ENCODE measurements around the gene TMX2. TPM values are rescaled to one million over a fixed set of nuclear protein-coding genes. Genes with fewer than 3 reads are reported as not detected.
"Not testable (repeated sequence)": the region's sequence is repeated elsewhere in the genome, so short reads cannot be mapped to it uniquely, and the experiment has no call there.

The TMX2 gene
- total RNA-seq, 1 experiment from 2014 or later: 138 TPM

- no TSS peak for BruUV-seq (replicated peaks)
- H3K36me3 ChIP-seq (ENCODE audit: low read depth): peaks cover 53% of the 10 kb centered on the region
- intact Hi-C loops (cut with micrococcal nuclease; ENCODE audit: unreplicated experiment): loop anchor here (5.0 kb wide), 1 partner anchor 137 kb away; no protein-coding TSS in a partner anchor
These were observed 31.9 kb upstream of the TMX2 start for GRCh38 chr11:57680552-57680874.

GRCh38 chr11:57681168-57681567 lies 31.2 kb upstream of the TMX2 start:
- CTCF ChIA-PET: no interaction called here
- Histone ChIP-seq H2AFZ (no peak overlapping the region), H3K4me2 (peak overlapping the region; percentile 55; the same call in 1 of the 2 replicates), H3K27me3 (ENCODE audit: insufficient read depth, low read depth) (no peaks in the 10 kb centered on the region), H3K79me2 (ENCODE audit: low read depth) (peaks cover 84% of the 10 kb centered on the region), H4K20me1 (ENCODE audit: insufficient read depth) (peaks cover 56% of the 10 kb centered on the region), H3F3A (ENCODE audit: insufficient read depth, low read depth) (peaks cover 33% of the 10 kb centered on the region), H3K36me3 (ENCODE audit: low read depth) (peaks cover 49% of the 10 kb centered on the region), H3K4me3 (no peak overlapping the region), H3K27ac (peak overlapping the region; percentile 81), H3K9me2 (ENCODE audit: insufficient read depth) (no peaks in the 10 kb centered on the region), H3K4me1 (replicated peaks; ENCODE audit: insufficient read depth) (peaks cover 30% of the 10 kb centered on the region), H3K9me3 (ENCODE audit: insufficient read depth, low read depth) (no peaks in the 10 kb centered on the region)
- POLR2A ChIA-PET (ENCODE audit: unreplicated experiment): no interaction called here
- intact Hi-C loops (cut with micrococcal nuclease; ENCODE audit: unreplicated experiment): loop anchor here (5.0 kb wide), 1 partner anchor 136 kb away; no protein-coding TSS in a partner anchor
- no TSS peak for BruUV-seq (replicated peaks)
- TF ChIP-seq CTCF (conservative IDR thresholded peaks at IDR 0.05) (no peak), EZH2 (IDR thresholded peaks at IDR 0.05; ENCODE audit: low read depth) (no peak)
- DNase-seq: no peak

More at GRCh38 chr11:57680552-57680874, 31.9 kb upstream of the TMX2 start:
- peaks cover 55% of the 10 kb centered on the region for H4K20me1 ChIP-seq (ENCODE audit: insufficient read depth)
- no peaks in the 10 kb centered on the region for H3K27me3 ChIP-seq (ENCODE audit: insufficient read depth, low read depth)
- TF ChIP-seq EZH2 (IDR thresholded peaks at IDR 0.05; ENCODE audit: low read depth) (no peak), CTCF (conservative IDR thresholded peaks at IDR 0.05) (no peak)
- H3K79me2 ChIP-seq (ENCODE audit: low read depth): peaks cover 87% of the 10 kb centered on the region
- POLR2A ChIA-PET (ENCODE audit: unreplicated experiment): no interaction called here
- H3K4me3 ChIP-seq: no peak overlapping the region; the same call in 1 of the 2 replicates
- peak; percentile 48 to 89 for DNase-seq
- H3F3A ChIP-seq (ENCODE audit: insufficient read depth, low read depth): peaks cover 35% of the 10 kb centered on the region
- peak overlapping the region; percentile 55 for H3K4me2 ChIP-seq
- peak overlapping the region; percentile 81 for H3K27ac ChIP-seq
- CTCF ChIA-PET: interaction anchor here (0.6 kb wide), 1 partner anchor 222 kb away, joined by 4 read pairs; no protein-coding TSS in a partner anchor
- H3K9me3 ChIP-seq (ENCODE audit: insufficient read depth, low read depth): no peaks in the 10 kb centered on the region
- peaks cover 35% of the 10 kb centered on the region for H3K4me1 ChIP-seq (replicated peaks; ENCODE audit: insufficient read depth)
- no peak overlapping the region for H2AFZ ChIP-seq
- H3K9me2 ChIP-seq (ENCODE audit: insufficient read depth): no peaks in the 10 kb centered on the region

- H3K4me1 ChIP-seq (replicated peaks; ENCODE audit: insufficient read depth); H2AFZ ChIP-seq; DNase-seq; H3K4me3 ChIP-seq; CTCF ChIA-PET; POLR2A ChIA-PET (ENCODE audit: unreplicated experiment); BruUV-seq (replicated peaks); H3K27me3 ChIP-seq (ENCODE audit: insufficient read depth, low read depth); H3K9me2 ChIP-seq (ENCODE audit: insufficient read depth); H3K4me2 ChIP-seq; intact Hi-C loops (cut with micrococcal nuclease; ENCODE audit: unreplicated experiment); H3K27ac ChIP-seq; H3K9me3 ChIP-seq (ENCODE audit: insufficient read depth, low read depth): not testable (repeated sequence)
- Histone ChIP-seq H3K36me3 (ENCODE audit: low read depth) (peaks cover 39% of the 10 kb centered on the region), H3F3A (ENCODE audit: insufficient read depth, low read depth) (peaks cover 21% of the 10 kb centered on the region), H3K79me2 (ENCODE audit: low read depth) (peaks cover 16% of the 10 kb centered on the region), H4K20me1 (ENCODE audit: insufficient read depth) (peaks cover 44% of the 10 kb centered on the region)
These were observed 21.9 kb upstream of the TMX2 start for GRCh38 chr11:57690474-57690873.

GRCh38 chr11:57698843-57699365 lies 13.5 kb upstream of the TMX2 start:
- H3K4me1 ChIP-seq (replicated peaks; ENCODE audit: insufficient read depth): no peaks in the 10 kb centered on the region
- no peak overlapping the region for H2AFZ ChIP-seq
- no peak for DNase-seq
- H3K79me2 ChIP-seq (ENCODE audit: low read depth): no peaks in the 10 kb centered on the region
- H3K4me3 ChIP-seq: no peak overlapping the region
- peaks cover 5% of the 10 kb centered on the region; the same call in 1 of the 2 replicates for H4K20me1 ChIP-seq (ENCODE audit: insufficient read depth)
- no TSS peak for BruUV-seq (replicated peaks)
- no peaks in the 10 kb centered on the region for H3K27me3 ChIP-seq (ENCODE audit: insufficient read depth, low read depth)
- no peak overlapping the region for H3K27ac ChIP-seq
- CTCF ChIA-PET: no interaction called here
- no peaks in the 10 kb centered on the region for H3K9me2 ChIP-seq (ENCODE audit: insufficient read depth)
- POLR2A ChIA-PET (ENCODE audit: unreplicated experiment): no interaction called here
- no peak overlapping the region for H3K4me2 ChIP-seq
- TF ChIP-seq CTCF (conservative IDR thresholded peaks at IDR 0.05): no peak
- TF ChIP-seq EZH2 (IDR thresholded peaks at IDR 0.05; ENCODE audit: low read depth): no peak
- peaks cover 47% of the 10 kb centered on the region for H3K36me3 ChIP-seq (ENCODE audit: low read depth)
- no peaks in the 10 kb centered on the region for H3K9me3 ChIP-seq (ENCODE audit: insufficient read depth, low read depth)
- intact Hi-C loops (cut with micrococcal nuclease; ENCODE audit: unreplicated experiment): no loop called here
- peaks cover 35% of the 10 kb centered on the region; the same call in 1 of the 2 replicates for H3F3A ChIP-seq (ENCODE audit: insufficient read depth, low read depth)

All from PC-9 (cell line).